ENCODE data around the gene BEND7.

Gene BEND7

GRCh38 chr10:13528123-13528874, 515 bp downstream of the BEND7 start:
- no peak for DNase-seq (ENCODE audit: low read depth in 1 of 2, low spot score in 1 of 2)
- H3K27ac ChIP-seq (replicated peaks), result no peak overlapping the region
- no peak for TF ChIP-seq CTCF (IDR thresholded peaks at IDR 0.05; ENCODE audit: insufficient read depth, low read length)
- TF ChIP-seq POLR2AphosphoS5 (IDR thresholded peaks at IDR 0.05; ENCODE audit: low read depth), result no peak
- TF ChIP-seq SPI1 (IDR thresholded peaks at IDR 0.05; ENCODE audit: borderline replicate concordance, low read depth), result no peak
- TF ChIP-seq GABPA (IDR thresholded peaks at IDR 0.05; ENCODE audit: low read depth), result no peak
- TF ChIP-seq, protein P1, sequence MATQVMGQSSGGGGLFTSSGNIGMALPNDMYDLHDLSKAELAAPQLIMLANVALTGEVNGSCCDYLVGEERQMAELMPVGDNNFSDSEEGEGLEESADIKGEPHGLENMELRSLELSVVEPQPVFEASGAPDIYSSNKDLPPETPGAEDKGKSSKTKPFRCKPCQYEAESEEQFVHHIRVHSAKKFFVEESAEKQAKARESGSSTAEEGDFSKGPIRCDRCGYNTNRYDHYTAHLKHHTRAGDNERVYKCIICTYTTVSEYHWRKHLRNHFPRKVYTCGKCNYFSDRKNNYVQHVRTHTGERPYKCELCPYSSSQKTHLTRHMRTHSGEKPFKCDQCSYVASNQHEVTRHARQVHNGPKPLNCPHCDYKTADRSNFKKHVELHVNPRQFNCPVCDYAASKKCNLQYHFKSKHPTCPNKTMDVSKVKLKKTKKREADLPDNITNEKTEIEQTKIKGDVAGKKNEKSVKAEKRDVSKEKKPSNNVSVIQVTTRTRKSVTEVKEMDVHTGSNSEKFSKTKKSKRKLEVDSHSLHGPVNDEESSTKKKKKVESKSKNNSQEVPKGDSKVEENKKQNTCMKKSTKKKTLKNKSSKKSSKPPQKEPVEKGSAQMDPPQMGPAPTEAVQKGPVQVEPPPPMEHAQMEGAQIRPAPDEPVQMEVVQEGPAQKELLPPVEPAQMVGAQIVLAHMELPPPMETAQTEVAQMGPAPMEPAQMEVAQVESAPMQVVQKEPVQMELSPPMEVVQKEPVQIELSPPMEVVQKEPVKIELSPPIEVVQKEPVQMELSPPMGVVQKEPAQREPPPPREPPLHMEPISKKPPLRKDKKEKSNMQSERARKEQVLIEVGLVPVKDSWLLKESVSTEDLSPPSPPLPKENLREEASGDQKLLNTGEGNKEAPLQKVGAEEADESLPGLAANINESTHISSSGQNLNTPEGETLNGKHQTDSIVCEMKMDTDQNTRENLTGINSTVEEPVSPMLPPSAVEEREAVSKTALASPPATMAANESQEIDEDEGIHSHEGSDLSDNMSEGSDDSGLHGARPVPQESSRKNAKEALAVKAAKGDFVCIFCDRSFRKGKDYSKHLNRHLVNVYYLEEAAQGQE (IDR thresholded peaks at IDR 0.05; ENCODE audit: insufficient replicate concordance, low read depth), result no peak
- 0 out of 2 replicates have a peak overlapping the region, but pooled peaks have one; percentile 6 for H3K4me3 ChIP-seq (replicated peaks; ENCODE audit: insufficient read depth, low read length)
- peaks cover 16% of the 10 kb centered on the region for H3K27me3 ChIP-seq (ENCODE audit: insufficient read depth, poor library complexity, severe bottlenecking)

- no peak overlapping the region for H3K4me3 ChIP-seq (replicated peaks; ENCODE audit: insufficient read depth, low read length)
- DNase-seq (ENCODE audit: low read depth in 1 of 2, low spot score in 1 of 2), result no peak
- H3K27ac ChIP-seq (replicated peaks), result no peak overlapping the region
- TF ChIP-seq, protein P1 (IDR thresholded peaks at IDR 0.05; ENCODE audit: insufficient replicate concordance, low read depth), result no peak
- TF ChIP-seq CTCF (IDR thresholded peaks at IDR 0.05; ENCODE audit: insufficient read depth, low read length) (no peak), GABPA (IDR thresholded peaks at IDR 0.05; ENCODE audit: low read depth) (no peak), SPI1 (IDR thresholded peaks at IDR 0.05; ENCODE audit: borderline replicate concordance, low read depth) (no peak), POLR2AphosphoS5 (IDR thresholded peaks at IDR 0.05; ENCODE audit: low read depth) (no peak)
- peaks cover 16% of the 10 kb centered on the region for H3K27me3 ChIP-seq (ENCODE audit: insufficient read depth, poor library complexity, severe bottlenecking)
Measured at GRCh38 chr10:13527864-13528122, 1.0 kb downstream of the BEND7 start.

GRCh38 chr10:13526948-13527863, 1.6 kb downstream of the BEND7 start:
- no peak overlapping the region for H3K4me3 ChIP-seq (replicated peaks; ENCODE audit: insufficient read depth, low read length)
- no peak for DNase-seq (ENCODE audit: low read depth in 1 of 2, low spot score in 1 of 2)
- H3K27ac ChIP-seq (replicated peaks), result no peak overlapping the region
- TF ChIP-seq GABPA (IDR thresholded peaks at IDR 0.05; ENCODE audit: low read depth), result no peak
- no peak for TF ChIP-seq CTCF (IDR thresholded peaks at IDR 0.05; ENCODE audit: insufficient read depth, low read length)
- no peak for TF ChIP-seq POLR2AphosphoS5 (IDR thresholded peaks at IDR 0.05; ENCODE audit: low read depth)
- TF ChIP-seq, protein P1 (IDR thresholded peaks at IDR 0.05; ENCODE audit: insufficient replicate concordance, low read depth), result no peak
- TF ChIP-seq SPI1 (IDR thresholded peaks at IDR 0.05; ENCODE audit: borderline replicate concordance, low read depth), result no peak
- H3K27me3 ChIP-seq (ENCODE audit: insufficient read depth, poor library complexity, severe bottlenecking), result peaks cover 16% of the 10 kb centered on the region
